Colonic mucosa (tissue), 4 donors: Measurements from ENCODE around the gene CDT1. TPM values are rescaled to one million over a fixed set of nuclear protein-coding genes. Genes with fewer than 3 reads are reported as not detected.

ENCODE experiments used
- DNase-seq: peaks from one replicate; pipeline ENCODE4 v3.0.0-alpha.2; 2020
- H3K27ac ChIP-seq: fragments of 200-600 bp; one replicate; pipeline ENCODE4 v1.8.0; 2021
- H3K27me3 ChIP-seq: fragments of 200-600 bp; one replicate; pipeline ENCODE4 v1.8.0; 2021
- H3K36me3 ChIP-seq: fragments of 200-600 bp; one replicate; pipeline ENCODE4 v1.8.0; 2021
- H3K4me1 ChIP-seq: fragments of 200-600 bp; one replicate; pipeline ENCODE4 v1.8.0; 2021; ENCODE audit warnings: mild to moderate bottlenecking
- H3K4me3 ChIP-seq: fragments of 200-600 bp; one replicate; pipeline ENCODE4 v1.8.0; 2021
- H3K9ac ChIP-seq, 2 donors: one replicate each; pipeline ENCODE4 v1.7.0; 2013; ENCODE audit warnings: control low read depth in 2 of 2, low read depth in 2 of 2, low read length in 2 of 2
- H3K9me3 ChIP-seq: fragments of 200-600 bp; one replicate; pipeline ENCODE4 v1.8.0; 2021
- intact Hi-C: fragments of 100-400 bp; cut with DNase I; formaldehyde crosslinking; loops from one replicate; pipeline ENCODE4 v1.14.1; 2022
- total RNA-seq, 2 donors: library from RNA; stranded (reverse); fragmentation: NEBNext Ultra II Directional in 1 of 2; extraction: Animal tissue kit (Norgen Biotek cat#: 25700) in 1 of 2; gene quantifications; one replicate each; pipeline ENCODE4 v1.2.1, GENCODE V29; 2021
- TF ChIP-seq, protein P1 (sequence below): fragments of 200-600 bp; IDR thresholded peaks from one replicate; pipeline ENCODE4 v1.8.0; 2022; ENCODE audit warnings: antibody characterized with exemption, mild to moderate bottlenecking
- donor health status: healthy.
- donor health status: DM: no; HTN: no; CAD: no.
- donor health status: DM: no; HTN: no; CAD: no.

CDT1 gene
- total RNA-seq, 2 donors from 2014 or later: 14.9 to 71.7 TPM

DNA sequence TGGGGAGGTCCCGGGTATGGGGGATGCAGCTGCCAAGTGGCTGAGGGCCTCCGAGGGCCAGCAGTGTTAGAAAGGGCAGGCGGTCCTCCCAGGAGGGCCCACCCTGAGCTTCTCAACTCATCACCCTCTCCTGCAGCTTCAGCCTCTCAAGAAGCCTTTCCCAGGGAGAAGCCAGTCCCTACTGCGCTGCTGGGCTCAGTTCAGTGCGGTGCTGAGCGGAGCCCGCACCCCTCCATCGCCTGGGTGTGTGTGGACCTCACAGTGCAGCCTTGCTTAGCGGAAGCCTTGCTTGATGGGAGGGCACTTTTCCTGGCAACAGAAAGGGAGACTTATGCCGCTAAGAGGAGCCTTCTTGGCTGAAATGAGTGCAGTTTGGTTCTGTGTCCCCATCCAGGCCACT is 11.6 kb downstream of the CDT1 start:
- no peaks in the 10 kb centered on the region for H3K36me3 ChIP-seq
- no peak overlapping the region for H3K9ac ChIP-seq
- no peak overlapping the region for H3K4me3 ChIP-seq
- TF ChIP-seq, protein P1, sequence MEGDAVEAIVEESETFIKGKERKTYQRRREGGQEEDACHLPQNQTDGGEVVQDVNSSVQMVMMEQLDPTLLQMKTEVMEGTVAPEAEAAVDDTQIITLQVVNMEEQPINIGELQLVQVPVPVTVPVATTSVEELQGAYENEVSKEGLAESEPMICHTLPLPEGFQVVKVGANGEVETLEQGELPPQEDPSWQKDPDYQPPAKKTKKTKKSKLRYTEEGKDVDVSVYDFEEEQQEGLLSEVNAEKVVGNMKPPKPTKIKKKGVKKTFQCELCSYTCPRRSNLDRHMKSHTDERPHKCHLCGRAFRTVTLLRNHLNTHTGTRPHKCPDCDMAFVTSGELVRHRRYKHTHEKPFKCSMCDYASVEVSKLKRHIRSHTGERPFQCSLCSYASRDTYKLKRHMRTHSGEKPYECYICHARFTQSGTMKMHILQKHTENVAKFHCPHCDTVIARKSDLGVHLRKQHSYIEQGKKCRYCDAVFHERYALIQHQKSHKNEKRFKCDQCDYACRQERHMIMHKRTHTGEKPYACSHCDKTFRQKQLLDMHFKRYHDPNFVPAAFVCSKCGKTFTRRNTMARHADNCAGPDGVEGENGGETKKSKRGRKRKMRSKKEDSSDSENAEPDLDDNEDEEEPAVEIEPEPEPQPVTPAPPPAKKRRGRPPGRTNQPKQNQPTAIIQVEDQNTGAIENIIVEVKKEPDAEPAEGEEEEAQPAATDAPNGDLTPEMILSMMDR: no peak
- no peaks in the 10 kb centered on the region for H3K27me3 ChIP-seq
- no peak overlapping the region for H3K27ac ChIP-seq
- intact Hi-C loops: loop anchor here (2.0 kb wide), 1 partner anchor 354 kb away; no protein-coding TSS in a partner anchor
- no peaks in the 10 kb centered on the region for H3K9me3 ChIP-seq
- peaks cover 7% of the 10 kb centered on the region for H3K4me1 ChIP-seq
- DNase-seq: no peak

DNA sequence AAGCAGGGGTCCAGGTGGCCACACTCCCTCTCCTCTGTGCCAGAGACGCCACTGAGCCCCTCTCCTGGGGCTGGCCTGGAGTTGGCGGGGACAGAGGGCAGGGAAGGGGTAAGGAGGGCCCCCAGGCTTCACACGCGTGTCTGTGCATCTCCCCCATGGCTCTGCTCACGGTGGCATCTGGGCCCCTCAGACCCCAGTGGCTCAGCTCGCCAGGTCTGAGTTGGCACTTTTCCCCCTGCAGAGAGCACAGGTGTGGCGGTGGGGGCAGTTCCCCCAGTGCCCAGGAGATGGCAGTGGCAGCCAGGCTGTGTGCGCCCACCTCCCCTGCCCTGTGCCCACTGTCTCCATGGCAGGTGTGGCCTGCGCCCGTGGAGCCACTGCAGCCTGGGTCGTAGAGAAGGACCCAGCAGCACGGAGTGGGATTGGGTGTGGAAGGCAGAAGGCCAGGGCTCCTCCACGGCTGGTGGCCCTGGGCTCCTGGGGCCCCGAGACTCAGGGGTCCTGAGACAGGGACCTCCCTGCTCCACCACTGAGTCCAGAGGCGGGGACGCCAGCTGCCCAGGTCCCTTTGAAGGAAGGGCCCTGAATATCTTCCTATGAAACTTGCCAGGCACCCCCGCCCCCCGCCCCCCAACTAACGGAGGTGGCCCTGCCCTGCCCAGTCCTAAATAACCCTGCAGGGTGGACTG is 12.5 kb downstream of the CDT1 start:
- Histone ChIP-seq H3K9me3 (no peaks in the 10 kb centered on the region), H3K36me3 (no peaks in the 10 kb centered on the region), H3K27ac (no peak overlapping the region), H3K4me1 (no peaks in the 10 kb centered on the region), H3K9ac (no peak overlapping the region), H3K27me3 (no peaks in the 10 kb centered on the region), H3K4me3 (no peak overlapping the region)
- TF ChIP-seq, protein P1: peak; percentile 77
- intact Hi-C loops: loop anchor here (2.0 kb wide), 1 partner anchor 353 kb away; no protein-coding TSS in a partner anchor
- DNase-seq: peak; percentile 62

DNA sequence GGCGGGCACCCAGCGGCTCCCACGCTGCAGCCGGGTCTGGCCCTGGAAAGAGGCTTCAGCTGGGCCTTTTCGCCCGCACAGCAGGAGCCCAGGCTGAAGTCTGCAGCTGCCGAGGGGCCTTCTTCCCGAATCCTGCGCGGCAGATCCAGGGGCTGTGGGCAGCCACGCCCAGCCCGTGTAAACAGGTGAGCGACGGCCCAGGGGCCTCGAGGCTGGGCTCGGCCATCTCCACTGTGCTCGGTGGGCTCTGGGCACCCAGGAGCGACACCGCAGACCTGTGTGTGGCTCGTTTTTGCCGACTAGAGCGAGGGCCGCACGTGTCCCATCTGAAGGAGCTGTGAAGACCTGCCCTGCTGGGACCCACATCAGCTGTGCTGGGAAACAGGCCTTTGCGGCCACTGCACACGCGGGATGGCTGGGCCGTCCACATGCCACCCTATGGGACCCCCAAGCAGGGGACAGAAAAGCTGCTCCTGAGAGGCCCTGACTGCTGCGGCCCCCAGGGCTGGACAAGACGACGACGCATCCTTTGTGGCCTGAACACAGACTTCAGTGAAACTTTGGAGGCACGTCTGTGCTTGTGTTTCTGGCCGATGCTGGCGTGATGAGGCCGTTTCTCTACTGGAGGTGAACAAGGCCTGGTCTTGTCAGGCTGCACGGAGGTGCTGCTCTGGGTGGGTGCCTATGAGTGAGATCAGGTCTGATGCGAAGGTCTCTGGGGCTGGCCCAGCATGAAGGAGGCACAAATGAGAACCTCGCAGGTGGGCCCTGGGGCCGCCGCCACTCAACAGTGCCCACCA is 13.3 kb downstream of the CDT1 start:
- no peak for DNase-seq
- Histone ChIP-seq H3K9me3 (no peaks in the 10 kb centered on the region), H3K4me1 (no peaks in the 10 kb centered on the region), H3K4me3 (no peak overlapping the region), H3K27ac (no peak overlapping the region), H3K36me3 (no peaks in the 10 kb centered on the region), H3K27me3 (no peaks in the 10 kb centered on the region), H3K9ac (no peak overlapping the region)
- intact Hi-C loops: no loop called here
- TF ChIP-seq, protein P1: no peak

DNA sequence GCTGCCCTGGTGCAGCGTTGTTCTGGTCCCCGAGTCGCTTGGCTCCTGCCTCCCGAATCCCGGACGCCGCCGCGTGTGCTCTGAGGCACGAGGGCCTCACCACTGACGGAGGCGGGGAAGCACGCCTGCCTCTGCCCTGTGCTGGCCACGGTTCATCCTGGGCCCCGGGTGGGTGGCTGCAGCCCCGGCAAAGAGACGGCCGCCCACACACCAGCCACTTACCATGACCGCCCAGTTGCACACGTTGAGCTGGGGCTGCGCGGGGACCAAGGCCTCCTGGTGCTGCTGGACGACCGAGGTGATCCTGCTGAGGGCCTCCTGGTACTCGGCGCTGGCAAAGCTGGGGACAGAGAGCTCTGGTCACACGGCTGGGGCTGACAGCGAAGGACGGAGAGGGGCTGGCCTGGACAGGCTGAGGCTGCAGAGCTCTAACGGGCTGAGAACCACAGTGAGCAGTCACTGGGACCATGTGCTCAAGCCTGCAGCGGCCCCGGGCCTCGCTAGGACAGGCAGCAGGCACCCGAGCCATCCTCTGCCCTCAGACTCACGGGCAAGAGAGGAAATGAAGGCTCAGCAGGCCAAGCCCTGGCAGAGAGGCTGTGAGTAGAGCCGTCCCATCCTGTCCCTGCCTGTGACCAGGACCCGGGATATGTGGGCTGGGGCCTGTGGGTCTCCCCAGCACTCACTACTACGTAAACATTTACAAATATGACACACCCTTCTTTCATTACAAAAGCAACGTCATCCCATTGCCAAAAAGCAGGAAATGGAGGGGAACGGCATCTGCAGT is 14.4 kb downstream of the CDT1 start:
- intact Hi-C loops: no loop called here
- no peaks in the 10 kb centered on the region for H3K27me3 ChIP-seq
- TF ChIP-seq, protein P1: no peak
- no peaks in the 10 kb centered on the region for H3K4me1 ChIP-seq
- H3K9ac ChIP-seq: no peak overlapping the region
- no peaks in the 10 kb centered on the region for H3K36me3 ChIP-seq
- no peak overlapping the region for H3K4me3 ChIP-seq
- no peak for DNase-seq
- no peaks in the 10 kb centered on the region for H3K9me3 ChIP-seq
- no peak overlapping the region for H3K27ac ChIP-seq

DNA sequence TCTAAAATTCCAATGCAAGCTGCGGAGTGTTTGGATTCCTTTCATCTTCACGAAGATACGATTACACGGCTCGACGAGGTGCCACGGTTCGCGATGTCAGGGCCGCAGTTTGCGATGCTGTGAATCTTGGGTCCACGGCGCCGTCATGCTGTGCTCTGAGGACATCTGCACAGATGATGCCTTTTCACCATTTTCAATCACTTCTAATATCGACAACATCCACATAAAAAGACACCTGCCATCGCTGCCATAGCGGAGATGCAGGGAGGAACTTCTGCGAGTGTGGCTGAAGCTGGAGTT is 14.9 kb downstream of the CDT1 start:
- H3K4me3 ChIP-seq: no peak overlapping the region
- no peaks in the 10 kb centered on the region for H3K9me3 ChIP-seq
- no peak overlapping the region for H3K9ac ChIP-seq
- no peaks in the 10 kb centered on the region for H3K4me1 ChIP-seq
- DNase-seq: no peak
- no peaks in the 10 kb centered on the region for H3K36me3 ChIP-seq
- intact Hi-C loops: no loop called here
- TF ChIP-seq, protein P1: no peak
- H3K27ac ChIP-seq: no peak overlapping the region
- H3K27me3 ChIP-seq: no peaks in the 10 kb centered on the region
